Bladder microvascular endothelial cell (primary cell): ENCODE data around the gene WDR75. TPM values are rescaled to one million over a fixed set of nuclear protein-coding genes. Genes with fewer than 3 reads are reported as not detected.

Source experiments
- total RNA-seq: library from RNA; depleted of rRNA; stranded (reverse); fragments of >200 nt; gene quantifications from 2 replicates; pipeline ENCODE4 v1.2.3, GENCODE V29; 2014

Gene WDR75
- total RNA-seq, result 30.8 and 61.0 TPM in 2 replicates

GRCh38 chr2:189440947-189441708 lies at the start of gene WDR75:
TSS of gene WDR75 (plus strand) at chr2:189441474. CDS start at chr2:189441493, 19 bp downstream.

Other genes starting within 250 kb of the WDR75 start
- gene SLC40A1, start 139.3 kb downstream of the WDR75 start, total RNA-seq, result 5.0 and 101 TPM in 2 replicates
- 36.6 and 58.4 TPM in 2 replicates for gene ASNSD1, start 220.0 kb downstream of the WDR75 start, total RNA-seq
- gene ANKAR, start 233.2 kb downstream of the WDR75 start, total RNA-seq, result 3.1 and 8.7 TPM in 2 replicates